HUES6 (cell line): ENCODE measurements around the gene SAYSD1.

Experiments
- H3K27ac ChIP-seq: 2 replicates; pipeline ENCODE4 v1.7.0; 2013; ENCODE audit warnings: low read depth, mild to moderate bottlenecking, low read length, inconsistent platforms
- H3K27me3 ChIP-seq: 2 replicates; pipeline ENCODE4 v1.6.1; 2013; ENCODE audit warnings: low read length; ENCODE audit not compliant: control insufficient read depth, insufficient read depth
- H3K36me3 ChIP-seq: 2 replicates; pipeline ENCODE4 v1.6.1; 2013; ENCODE audit warnings: low read length; ENCODE audit not compliant: control insufficient read depth, insufficient read depth
- H3K4me1 ChIP-seq: 2 replicates; pipeline ENCODE4 v1.6.1; 2013; ENCODE audit warnings: low read length; ENCODE audit not compliant: control insufficient read depth, insufficient read depth
- H3K4me3 ChIP-seq: 2 replicates; pipeline ENCODE4 v1.5.1; 2013; ENCODE audit warnings: low read depth, low read length
- H3K9ac ChIP-seq: one replicate; pipeline ENCODE4 v1.6.1; 2013; ENCODE audit warnings: mild to moderate bottlenecking, low read length
- H3K9me3 ChIP-seq: 2 replicates; pipeline ENCODE4 v1.6.1; 2013; ENCODE audit warnings: low read depth, low read length; ENCODE audit not compliant: control insufficient read depth, insufficient read depth

Gene SAYSD1

DNA sequence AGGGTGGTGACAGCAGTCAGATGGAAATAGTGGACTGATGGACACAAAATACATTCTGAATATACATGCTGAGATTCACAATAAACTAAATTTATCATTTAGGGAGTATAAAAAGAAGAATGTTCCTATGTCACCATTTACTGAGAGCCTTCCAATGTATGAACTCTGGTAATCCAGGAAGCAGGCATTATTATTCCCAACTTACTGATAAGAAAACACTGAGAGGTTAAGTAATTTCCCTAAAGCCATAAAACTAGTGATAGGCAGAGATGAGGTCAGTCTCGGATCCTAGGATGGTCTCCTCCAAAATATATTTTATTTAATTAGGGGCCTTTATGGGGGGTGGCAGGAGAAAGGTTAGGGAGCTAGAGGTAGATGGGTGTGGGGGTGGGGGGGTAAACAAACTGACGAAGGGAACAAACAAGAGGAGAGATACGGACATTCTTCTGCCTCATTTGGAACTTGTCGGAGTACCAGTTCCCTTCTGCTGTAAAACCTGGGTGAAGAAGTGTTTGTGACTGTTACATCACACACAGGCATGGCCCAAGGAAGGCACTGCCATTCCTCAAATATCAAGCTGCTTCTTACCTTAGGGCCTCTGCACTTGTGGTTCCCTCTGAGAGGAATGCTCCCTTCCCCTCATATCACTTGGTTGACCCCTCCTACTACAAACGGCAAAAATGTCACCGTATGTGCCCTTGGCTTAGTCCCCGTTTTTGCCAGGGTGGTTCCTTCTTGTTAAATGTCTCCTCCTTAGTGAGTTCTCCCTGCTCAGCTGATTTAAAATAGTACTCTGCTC is 6.7 kb downstream of the SAYSD1 start:
- Histone ChIP-seq H3K9ac (no peak overlapping the region), H3K9me3 (no peaks in the 10 kb centered on the region), H3K4me3 (no peak overlapping the region), H3K36me3 (peaks cover 26% of the 10 kb centered on the region), H3K27me3 (no peaks in the 10 kb centered on the region), H3K27ac (no peak overlapping the region), H3K4me1 (no peaks in the 10 kb centered on the region; the same call in 1 of the 2 replicates)

- Histone ChIP-seq H3K27me3 (no peaks in the 10 kb centered on the region), H3K36me3 (peaks cover 26% of the 10 kb centered on the region), H3K27ac (no peak overlapping the region), H3K9me3 (no peaks in the 10 kb centered on the region), H3K4me1 (no peaks in the 10 kb centered on the region), H3K4me3 (no peak overlapping the region), H3K9ac (no peak overlapping the region)
These were observed 7.3 kb downstream of the SAYSD1 start for GRCh38 chr6:39107641-39108040.

DNA sequence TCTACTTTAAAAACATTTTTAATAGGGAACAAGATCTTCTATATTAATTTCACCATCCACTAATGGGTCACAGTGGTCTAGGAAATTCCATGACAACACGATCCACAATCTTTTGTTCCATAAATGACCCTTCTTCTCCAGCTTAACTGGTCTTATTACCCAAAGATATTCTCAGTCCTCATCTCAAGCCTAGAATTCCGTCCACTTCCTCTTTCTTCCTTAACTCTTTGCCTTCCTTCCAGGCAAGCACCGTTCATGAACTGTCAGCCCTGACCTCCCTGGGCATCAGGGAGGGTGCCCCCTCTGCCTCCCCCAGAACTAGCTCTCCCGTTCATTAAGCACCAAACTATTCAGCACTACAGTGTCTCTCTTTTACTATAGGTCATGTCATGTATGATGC is 8.0 kb downstream of the SAYSD1 start:
- Histone ChIP-seq H3K4me3 (no peak overlapping the region), H3K9ac (no peak overlapping the region), H3K27ac (no peak overlapping the region), H3K36me3 (peaks cover 26% of the 10 kb centered on the region), H3K9me3 (no peaks in the 10 kb centered on the region), H3K27me3 (no peaks in the 10 kb centered on the region), H3K4me1 (no peaks in the 10 kb centered on the region)

- no peak overlapping the region for H3K27ac ChIP-seq
- H3K9ac ChIP-seq: no peak overlapping the region
- no peaks in the 10 kb centered on the region for H3K9me3 ChIP-seq
- peaks cover 16% of the 10 kb centered on the region for H3K36me3 ChIP-seq
- H3K27me3 ChIP-seq: no peaks in the 10 kb centered on the region
- no peak overlapping the region for H3K4me3 ChIP-seq
- no peaks in the 10 kb centered on the region for H3K4me1 ChIP-seq
These were observed 10.5 kb downstream of the SAYSD1 start for GRCh38 chr6:39104528-39104927.

DNA sequence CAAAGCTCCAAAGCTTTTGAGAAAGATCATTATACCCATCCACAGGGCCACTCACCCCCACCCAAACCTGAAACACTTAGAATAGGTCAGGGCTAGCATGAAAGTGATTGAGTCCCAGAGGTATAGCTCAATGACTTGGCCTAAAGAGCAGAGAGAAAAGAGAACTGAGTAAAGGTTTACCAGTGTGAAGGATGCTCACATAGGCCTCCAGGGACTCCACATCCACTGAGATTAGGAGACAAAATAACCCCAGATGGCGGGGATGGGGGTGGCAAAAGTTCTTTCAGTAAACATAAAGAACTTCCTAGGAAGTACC is 12.2 kb downstream of the SAYSD1 start:
- H3K36me3 ChIP-seq: peaks cover 7% of the 10 kb centered on the region
- H3K4me3 ChIP-seq: no peak overlapping the region
- H3K9me3 ChIP-seq: no peaks in the 10 kb centered on the region
- no peaks in the 10 kb centered on the region for H3K4me1 ChIP-seq
- no peak overlapping the region for H3K9ac ChIP-seq
- H3K27ac ChIP-seq: no peak overlapping the region
- no peaks in the 10 kb centered on the region for H3K27me3 ChIP-seq

DNA sequence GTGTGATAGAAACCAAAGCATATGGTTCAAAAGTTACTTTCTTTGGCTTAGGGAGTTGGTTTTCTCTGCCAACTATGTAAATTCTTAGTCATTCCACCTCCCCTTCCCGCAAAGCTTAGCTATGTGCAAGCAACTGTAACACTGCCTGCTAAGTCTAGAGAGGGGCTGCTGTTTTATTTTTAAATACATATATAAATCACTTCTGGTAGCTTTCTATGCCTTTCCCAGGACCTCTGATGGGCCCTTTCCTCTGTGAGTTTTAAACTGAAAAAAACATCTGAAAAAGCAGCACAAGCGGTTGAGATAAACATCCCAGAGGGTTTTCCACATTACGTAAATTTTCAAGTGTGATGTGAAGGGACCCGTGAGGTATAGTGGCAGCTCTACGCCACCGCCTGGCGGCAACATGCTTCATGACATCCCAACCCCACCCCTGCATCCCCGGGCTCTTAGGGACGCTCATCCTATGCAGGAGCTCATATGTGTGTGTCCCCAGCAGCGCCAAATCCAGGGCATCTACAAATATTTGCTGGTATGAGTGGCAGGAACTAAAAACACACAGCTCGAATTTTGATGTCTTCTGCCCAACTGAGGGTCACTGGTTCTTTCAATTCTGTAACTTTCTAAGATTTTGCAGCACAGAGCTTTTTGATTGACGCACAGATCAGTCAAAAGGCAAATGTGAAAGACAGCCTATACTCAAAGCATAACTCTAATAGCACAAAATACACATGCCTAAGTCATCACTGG is 12.7 kb downstream of the SAYSD1 start:
- H3K36me3 ChIP-seq: peaks cover 7% of the 10 kb centered on the region
- no peak overlapping the region for H3K9ac ChIP-seq
- no peak overlapping the region for H3K4me3 ChIP-seq
- H3K4me1 ChIP-seq: no peaks in the 10 kb centered on the region
- no peak overlapping the region for H3K27ac ChIP-seq
- H3K27me3 ChIP-seq: no peaks in the 10 kb centered on the region
- H3K9me3 ChIP-seq: no peaks in the 10 kb centered on the region

GRCh38 chr6:39100358-39100757 is 14.6 kb downstream of the SAYSD1 start:
- no peaks in the 10 kb centered on the region for H3K4me1 ChIP-seq
- H3K4me3 ChIP-seq: no peak overlapping the region
- H3K27me3 ChIP-seq: no peaks in the 10 kb centered on the region
- no peak overlapping the region for H3K9ac ChIP-seq
- H3K36me3 ChIP-seq: peaks cover 5% of the 10 kb centered on the region
- no peaks in the 10 kb centered on the region for H3K9me3 ChIP-seq
- no peak overlapping the region for H3K27ac ChIP-seq

- no peaks in the 10 kb centered on the region for H3K36me3 ChIP-seq
These were observed 19.4 kb downstream of the SAYSD1 start for GRCh38 chr6:39095578-39095977.

DNA sequence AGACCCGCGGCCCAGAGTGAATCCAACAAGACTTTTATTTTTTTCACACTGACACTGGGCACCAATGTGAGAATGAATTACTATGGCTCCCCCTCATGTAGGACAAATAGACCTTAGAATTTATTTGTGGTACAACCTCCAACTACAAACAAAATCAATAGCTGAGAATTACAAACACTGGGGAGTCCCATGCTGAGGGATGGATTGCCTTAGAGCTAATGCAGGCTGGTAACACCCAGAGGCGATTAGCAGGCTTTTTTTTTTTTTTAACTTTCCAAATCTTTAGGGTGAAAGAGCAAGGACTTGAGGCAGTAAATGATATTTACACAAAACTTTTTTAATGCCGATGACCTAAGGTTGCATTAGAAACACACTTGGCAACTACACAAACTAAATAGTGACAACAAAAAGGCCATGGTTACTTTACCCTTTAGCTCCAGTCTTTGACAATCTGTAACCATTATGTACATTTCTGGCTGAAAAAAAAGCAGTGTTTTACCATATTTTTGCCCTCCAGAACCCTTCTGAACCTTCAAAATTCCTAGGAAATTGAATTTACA is 21.8 kb downstream of the SAYSD1 start:
- H3K9ac ChIP-seq: no peak overlapping the region

More at GRCh38 chr6:39095578-39095977, 19.4 kb downstream of the SAYSD1 start:
- no peak overlapping the region for H3K4me3 ChIP-seq
- H3K9me3 ChIP-seq: no peaks in the 10 kb centered on the region
- peaks cover 7% of the 10 kb centered on the region; the same call in 1 of the 2 replicates for H3K4me1 ChIP-seq
- H3K27ac ChIP-seq: no peak overlapping the region
- H3K9ac ChIP-seq: no peak overlapping the region
- no peaks in the 10 kb centered on the region for H3K27me3 ChIP-seq

DNA sequence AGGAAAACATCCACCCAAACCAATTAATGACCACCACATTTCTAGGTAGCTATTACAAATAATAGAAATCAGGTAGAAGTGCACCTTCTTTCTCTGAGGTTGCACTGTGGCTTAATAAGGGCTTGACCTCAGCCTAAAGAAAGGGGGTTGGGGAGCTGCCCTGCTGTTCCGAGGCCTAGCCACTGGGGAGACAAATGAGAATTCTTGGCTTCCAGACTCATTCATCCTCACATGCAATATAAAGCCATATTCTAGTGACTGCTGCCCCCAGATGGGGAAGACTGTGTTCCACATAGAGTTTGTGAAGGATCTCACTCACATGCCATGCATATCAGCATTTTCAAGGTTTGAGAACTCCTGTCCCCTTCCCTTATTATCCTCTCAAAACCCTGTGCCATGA is 22.9 kb downstream of the SAYSD1 start:
- Histone ChIP-seq H3K4me3 (no peak overlapping the region), H3K4me1 (peaks cover 12% of the 10 kb centered on the region; the same call in 1 of the 2 replicates), H3K27ac (no peak overlapping the region), H3K27me3 (no peaks in the 10 kb centered on the region; the same call in 1 of the 2 replicates), H3K36me3 (no peaks in the 10 kb centered on the region), H3K9me3 (no peaks in the 10 kb centered on the region), H3K9ac (no peak overlapping the region)

More for the DNA sequence above, 21.8 kb downstream of the SAYSD1 start:
- no peak overlapping the region for H3K27ac ChIP-seq
- no peaks in the 10 kb centered on the region for H3K36me3 ChIP-seq
- no peaks in the 10 kb centered on the region for H3K9me3 ChIP-seq
- H3K27me3 ChIP-seq: no peaks in the 10 kb centered on the region
- H3K4me1 ChIP-seq: peaks cover 12% of the 10 kb centered on the region; the same call in 1 of the 2 replicates
- no peak overlapping the region for H3K4me3 ChIP-seq

DNA sequence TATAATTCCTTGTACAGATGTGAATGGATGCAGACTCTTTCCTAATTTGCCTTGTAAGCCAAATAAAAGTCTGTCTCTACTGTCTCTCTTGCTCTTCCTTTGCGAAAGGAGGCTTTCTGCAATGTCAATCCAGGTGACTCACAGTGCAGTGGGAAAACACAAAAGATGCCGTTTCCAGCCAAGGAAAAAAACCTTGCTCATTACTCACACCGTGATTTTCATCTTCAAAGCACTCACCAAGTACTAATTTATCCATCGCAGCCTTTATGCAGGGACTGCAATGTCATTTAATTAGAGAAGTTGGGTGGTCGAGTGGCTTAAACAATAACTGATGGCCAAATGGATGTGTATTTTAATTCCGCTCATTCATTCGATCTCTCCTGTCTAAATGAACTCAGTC is 23.8 kb downstream of the SAYSD1 start:
- Histone ChIP-seq H3K4me1 (peaks cover 12% of the 10 kb centered on the region; the same call in 1 of the 2 replicates), H3K27me3 (no peaks in the 10 kb centered on the region; the same call in 1 of the 2 replicates), H3K9ac (no peak overlapping the region), H3K9me3 (no peaks in the 10 kb centered on the region), H3K36me3 (no peaks in the 10 kb centered on the region), H3K27ac (no peak overlapping the region), H3K4me3 (no peak overlapping the region)
